NCI-H2029 treated with DMSO at 0.1 percent for 48 hours (cell line): Measurements from ENCODE around the gene FOXN4.

Experiments used
- DNase-seq: peaks from one replicate; lab custom pipeline; 2025; lab: John Stamatoyannopoulos, UW

Gene FOXN4

GRCh38 chr12:109305547-109305946 is 3.5 kb downstream of the FOXN4 start:
- no peak for DNase-seq

DNA sequence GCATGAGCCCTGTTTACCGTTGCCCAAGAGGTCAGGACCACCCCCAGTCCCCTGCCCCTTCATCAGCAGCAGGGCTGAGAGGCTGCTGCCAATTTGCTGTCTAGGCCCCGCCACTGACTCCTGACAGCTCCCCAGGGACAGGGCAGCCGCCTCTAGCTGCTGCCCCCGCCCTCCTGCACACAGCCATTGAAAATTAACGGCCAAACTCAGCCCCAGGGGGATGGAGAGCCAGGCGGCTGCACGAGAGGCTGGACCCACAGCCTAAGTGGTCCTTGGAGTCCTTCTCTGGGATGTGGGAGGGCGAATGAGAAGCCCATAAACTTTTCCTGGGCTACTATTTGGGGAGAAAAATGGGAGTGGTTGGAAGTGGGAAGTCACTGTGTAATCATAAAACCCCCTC is 4.6 kb downstream of the FOXN4 start:
- DNase-seq = no peak

DNA sequence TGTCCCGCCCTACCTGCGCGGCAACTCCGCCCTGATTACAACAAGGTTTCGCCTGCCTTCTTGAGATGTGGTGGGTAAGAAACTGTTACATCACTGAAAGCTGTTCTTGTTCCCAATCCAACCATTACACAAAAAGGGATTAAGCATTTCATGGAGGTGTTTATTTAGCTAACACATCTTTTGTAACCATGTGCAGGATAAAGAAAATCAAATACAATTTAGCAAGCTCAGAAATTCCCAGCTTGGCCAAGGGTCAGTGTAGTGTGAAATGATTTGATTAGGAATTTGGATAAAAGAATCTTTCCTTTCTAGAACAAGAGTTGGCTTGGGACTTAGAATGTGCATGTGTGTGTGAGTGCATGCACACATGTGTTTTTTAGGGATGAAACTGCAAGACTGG is 6.3 kb downstream of the FOXN4 start:
- no peak for DNase-seq

GRCh38 chr12:109302358-109302757 is 6.7 kb downstream of the FOXN4 start:
- no peak for DNase-seq

DNA sequence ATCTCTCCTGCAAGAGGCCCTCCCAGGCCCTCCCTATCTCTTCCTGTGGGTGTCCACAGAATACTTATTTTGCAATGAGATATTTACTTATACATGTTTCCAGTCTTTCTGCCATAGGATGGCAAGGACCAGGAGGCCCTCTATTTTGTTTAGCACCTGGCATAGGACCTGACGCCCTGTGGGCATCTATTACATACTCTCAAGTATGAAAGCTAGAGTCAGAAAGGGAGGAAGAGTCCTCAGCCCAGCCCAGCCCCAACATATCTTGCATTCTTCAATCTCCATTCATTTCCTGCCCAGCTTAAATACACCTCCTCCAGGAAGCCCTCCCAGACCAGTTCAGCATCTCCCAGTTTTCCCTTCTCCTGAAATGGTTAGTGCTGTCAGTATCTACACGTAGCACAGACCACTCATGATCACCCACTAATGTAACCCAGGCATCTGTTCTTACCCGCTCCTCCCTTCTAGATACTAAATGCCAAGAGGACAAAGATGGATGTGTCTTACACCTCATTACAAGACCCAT is 7.4 kb downstream of the FOXN4 start:
- DNase-seq = no peak

DNA sequence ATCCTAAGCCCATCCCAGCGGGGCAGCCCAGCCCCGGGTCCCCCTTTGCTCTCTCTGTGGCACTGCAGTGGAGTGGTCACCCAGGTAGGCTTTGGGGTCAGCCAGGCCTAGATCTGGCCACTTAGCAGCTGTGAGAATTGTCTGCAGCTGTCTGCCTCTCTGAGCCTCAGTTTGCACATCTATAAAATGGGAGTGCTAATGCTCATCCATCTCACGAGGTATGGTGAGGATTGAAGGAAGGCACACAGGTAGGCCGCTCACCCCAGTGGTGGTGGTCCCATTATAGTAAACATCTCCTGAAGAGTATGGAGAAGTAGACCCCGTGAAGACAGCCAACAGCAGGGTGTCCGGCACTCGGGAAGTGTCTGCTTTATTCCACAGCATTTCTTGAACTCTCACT is 9.2 kb downstream of the FOXN4 start:
- no peak for DNase-seq

DNA sequence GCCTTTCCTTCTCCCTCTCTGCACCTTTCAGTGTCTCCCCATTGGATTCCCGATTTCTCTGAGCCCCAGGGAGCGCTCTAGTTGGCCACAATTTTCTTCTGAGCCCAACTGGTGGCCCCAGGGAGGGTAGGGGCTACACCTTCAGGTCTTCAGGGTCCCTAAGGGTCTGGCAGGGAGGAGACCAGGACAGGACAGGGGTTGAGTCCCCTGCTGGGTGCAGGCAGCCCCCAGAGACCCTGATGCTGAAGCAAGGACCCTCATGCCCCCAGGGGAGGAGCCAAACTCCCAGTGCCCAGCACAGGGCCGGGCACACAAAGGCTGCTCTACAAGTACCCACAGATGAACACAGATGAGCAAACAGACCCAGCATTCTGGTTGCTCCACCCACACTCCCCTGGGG is 12.7 kb downstream of the FOXN4 start:
- DNase-seq = no peak

- DNase-seq = no peak
These were observed 13.2 kb downstream of the FOXN4 start for GRCh38 chr12:109295764-109296425.

GRCh38 chr12:109294286-109294796 is 14.7 kb downstream of the FOXN4 start:
- DNase-seq = no peak

GRCh38 chr12:109293106-109293505 is 16.0 kb downstream of the FOXN4 start:
- DNase-seq = no peak

GRCh38 chr12:109292342-109292711 is 16.8 kb downstream of the FOXN4 start:
- DNase-seq = no peak

DNA sequence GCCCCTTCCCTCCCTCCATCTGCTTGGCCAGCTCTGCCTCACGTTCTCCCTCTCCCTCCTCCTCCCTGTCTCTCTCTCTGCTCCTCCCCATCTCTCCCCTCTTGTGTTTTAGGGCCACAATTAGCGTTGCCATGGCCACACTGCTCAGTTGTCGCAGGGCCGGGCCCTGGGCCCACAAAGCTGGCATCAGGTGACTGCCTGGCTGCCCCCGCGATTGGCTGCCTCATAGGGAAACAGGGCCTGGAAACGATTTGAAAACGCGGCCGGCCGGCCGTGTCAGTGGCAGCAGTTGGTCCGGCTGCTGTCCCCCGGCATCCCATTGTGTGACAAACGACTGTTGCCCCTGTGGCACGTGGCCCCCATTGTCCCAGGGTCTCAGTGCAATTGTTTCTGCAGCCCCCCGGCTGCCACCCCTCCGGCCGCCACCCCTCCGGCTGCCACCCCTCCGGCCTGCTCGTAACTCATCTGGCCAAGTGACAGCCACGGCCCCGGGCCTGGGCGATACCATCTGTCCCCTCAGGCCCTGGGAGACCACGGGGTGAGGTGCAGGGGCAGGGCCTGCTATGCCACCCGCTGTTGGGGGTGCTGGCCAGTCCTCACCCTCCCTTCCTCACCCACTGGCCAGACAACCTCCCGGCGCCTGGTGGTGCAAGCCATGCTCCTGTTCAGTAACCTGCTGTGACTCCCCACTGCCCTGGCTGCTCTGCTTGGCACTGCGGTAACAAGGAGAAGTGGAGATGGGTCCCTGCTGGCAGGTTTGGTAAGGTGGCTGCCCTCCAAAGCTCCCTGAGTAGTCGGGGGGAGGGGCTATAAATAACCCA is 17.4 kb downstream of the FOXN4 start:
- DNase-seq = peak; percentile 78

DNA sequence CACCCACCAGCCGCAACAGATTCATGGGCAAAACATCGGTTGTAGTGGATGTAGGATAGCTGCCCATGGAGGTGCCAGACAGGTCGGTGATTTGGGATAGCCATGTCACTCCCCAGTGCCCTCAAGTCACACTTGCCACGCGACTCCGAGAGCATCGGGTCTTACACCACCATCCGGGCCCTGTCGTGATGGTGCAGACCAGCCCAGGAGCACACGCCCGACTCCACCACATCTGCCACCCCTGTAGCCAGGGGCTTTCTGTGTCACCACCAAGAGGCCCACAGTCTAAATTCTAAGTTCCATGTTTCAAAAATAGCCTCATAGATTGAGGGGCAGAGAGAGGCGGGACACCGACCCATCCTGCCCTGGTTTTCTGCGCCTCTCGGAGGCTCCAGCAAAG is 18.0 kb downstream of the FOXN4 start:
- no peak for DNase-seq

GRCh38 chr12:109290061-109290460 is 19.0 kb downstream of the FOXN4 start:
- DNase-seq = no peak

- no peak for DNase-seq
These were observed 19.5 kb downstream of the FOXN4 start for GRCh38 chr12:109289551-109289950.

- DNase-seq = no peak
These were observed 20.1 kb downstream of the FOXN4 start for GRCh38 chr12:109289004-109289403.

- no peak for DNase-seq
These were observed 20.5 kb downstream of the FOXN4 start for GRCh38 chr12:109288571-109288970.

GRCh38 chr12:109287811-109288469 is 21.1 kb downstream of the FOXN4 start:
- no peak for DNase-seq

- no peak for DNase-seq
These were observed 21.9 kb downstream of the FOXN4 start for GRCh38 chr12:109287181-109287580.

- no peak for DNase-seq
These were observed 22.4 kb downstream of the FOXN4 start for GRCh38 chr12:109286652-109287051.

- DNase-seq = no peak
These were observed 22.8 kb downstream of the FOXN4 start for GRCh38 chr12:109286252-109286651.

- DNase-seq = no peak
These were observed 24.7 kb downstream of the FOXN4 start for GRCh38 chr12:109284392-109284791.

DNA sequence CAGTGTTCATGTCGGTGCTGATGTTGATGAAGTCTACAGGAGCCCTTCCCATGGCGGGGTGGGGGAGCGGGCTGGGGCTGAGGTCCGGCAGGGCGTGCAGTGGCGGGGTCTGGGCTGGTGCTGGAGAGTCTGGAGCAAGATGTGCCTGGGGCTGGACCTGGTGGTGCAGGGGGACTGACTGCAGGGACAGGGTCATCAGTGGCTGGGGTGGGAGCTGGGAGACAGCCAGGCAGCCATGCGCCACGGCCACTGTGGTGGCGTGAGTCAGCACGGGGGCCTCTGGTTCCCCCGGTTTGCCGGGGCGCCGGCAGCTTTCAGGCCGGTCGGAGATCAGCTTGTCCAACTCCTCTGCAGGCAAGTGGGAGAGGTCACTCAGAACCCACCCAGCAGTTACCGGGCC is 27.6 kb downstream of the FOXN4 start:
- DNase-seq = no peak
